GM10266 (cell line): ENCODE measurements around the gene GBX2.
"Not testable (repeated sequence)": the region's sequence is repeated elsewhere in the genome, so short reads cannot be mapped to it uniquely, and the experiment has no call there.

Experiments
- DNase-seq: peaks from one replicate; pipeline ENCODE4 v3.0.0; 2012; ENCODE audit errors: extremely low spot score
- CTCF ChIP-seq: IDR thresholded peaks from 2 replicates; pipeline ENCODE4 v1.5.1; 2012; ENCODE audit warnings: mild to moderate bottlenecking, low read depth; ENCODE audit not compliant: control insufficient read depth, insufficient read depth; ENCODE audit errors: missing control alignments

The GBX2 gene

DNA sequence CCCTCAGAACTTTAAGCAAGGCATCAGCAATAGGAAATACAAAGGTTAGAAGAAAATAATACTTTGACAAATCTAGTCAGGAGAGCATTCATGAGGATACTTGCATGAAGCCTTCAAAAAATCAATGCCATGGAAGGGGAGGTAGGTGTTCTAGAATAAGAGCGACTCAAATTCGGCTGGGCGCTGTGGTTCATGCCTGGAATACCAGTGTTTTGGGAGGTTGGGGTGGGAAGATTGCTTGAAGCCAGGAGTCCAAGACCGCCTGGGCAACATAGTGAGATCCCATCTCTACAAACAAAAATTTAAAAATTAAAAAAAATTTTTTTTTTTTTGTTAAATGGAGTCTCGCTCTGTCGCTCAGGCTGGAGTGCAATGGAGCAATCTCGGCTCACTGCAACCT lies 21.8 kb downstream of the GBX2 start:
- no peak for TF ChIP-seq CTCF
- no peak for DNase-seq

GRCh38 chr2:236143811-236144210 lies 24.4 kb downstream of the GBX2 start:
- DNase-seq: no peak
- no peak for TF ChIP-seq CTCF

DNA sequence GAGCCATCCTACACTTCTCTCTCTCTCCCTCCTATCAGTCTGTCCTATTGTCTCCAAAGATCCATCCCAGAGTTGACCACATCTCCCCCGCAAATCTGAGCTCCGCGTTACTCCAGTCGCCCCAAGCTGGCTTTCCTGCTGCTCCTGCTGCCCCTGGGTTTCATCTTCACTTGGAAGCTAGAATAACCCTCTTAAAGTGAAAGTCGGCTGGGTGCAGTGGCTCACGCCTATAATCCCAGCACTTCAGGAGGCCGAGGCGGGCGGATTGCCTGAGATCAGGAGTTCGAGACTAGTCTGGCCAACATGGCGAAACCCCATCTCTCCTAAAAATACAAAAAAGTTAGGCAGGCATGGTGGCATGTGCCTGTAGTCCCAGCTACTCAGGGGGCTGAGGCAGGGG lies 26.6 kb downstream of the GBX2 start:
- DNase-seq: not testable (repeated sequence)

DNA sequence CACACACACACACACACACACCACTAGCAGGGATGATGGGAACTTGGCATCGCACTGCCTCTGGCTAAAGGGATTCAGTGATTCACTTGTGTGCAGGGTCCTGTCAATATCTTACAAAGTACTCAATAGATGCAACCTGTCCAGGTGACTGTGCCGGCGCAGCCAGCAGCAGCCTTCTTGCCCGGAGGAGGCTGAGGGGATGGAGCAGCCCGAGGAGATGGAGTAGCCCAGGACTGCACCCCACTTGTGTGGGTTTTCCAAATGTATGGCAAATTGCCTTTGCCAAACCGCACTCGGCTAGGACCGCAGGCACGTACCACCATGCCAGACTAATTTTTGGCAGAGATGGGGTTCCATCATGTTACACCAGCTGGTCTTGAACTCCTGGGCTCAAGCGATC lies 31.1 kb downstream of the GBX2 start:
- TF ChIP-seq CTCF: no peak

GRCh38 chr2:236136538-236136937 lies 31.6 kb downstream of the GBX2 start:
- no peak for DNase-seq
- no peak for TF ChIP-seq CTCF

More for the DNA sequence above, 31.1 kb downstream of the GBX2 start:
- no peak for DNase-seq

DNA sequence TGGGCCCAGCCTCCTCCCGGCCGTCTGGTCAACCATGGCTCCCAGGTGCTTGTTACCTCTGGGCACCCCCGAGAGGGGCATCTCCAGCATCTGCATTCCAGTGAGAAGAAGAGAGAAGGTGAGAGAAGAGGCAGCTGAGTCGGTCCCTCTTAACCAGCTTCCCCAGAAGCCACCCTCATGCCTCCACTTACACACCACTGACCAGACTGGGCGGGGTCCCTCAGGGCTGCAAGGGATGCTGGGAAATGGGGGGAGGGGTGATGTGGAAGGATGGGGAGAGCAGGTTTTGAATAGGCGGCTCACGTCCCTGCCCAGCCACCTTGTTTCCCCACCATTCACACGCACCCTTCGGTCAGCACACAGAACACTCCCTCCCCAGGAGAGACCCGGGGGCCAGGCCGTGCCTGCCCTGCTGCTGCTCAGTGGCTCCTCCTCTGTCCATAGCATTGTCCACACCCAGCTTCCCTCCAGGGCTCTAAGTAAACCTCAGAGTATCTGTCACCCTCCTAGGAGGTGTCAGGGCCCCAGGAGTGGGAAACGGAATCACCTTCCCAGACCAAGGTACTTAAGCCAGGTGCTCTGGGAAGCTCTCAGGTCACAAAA lies 34.7 kb downstream of the GBX2 start:
- no peak for DNase-seq
- TF ChIP-seq CTCF: no peak

GRCh38 chr2:236131073-236131692 lies 37.0 kb downstream of the GBX2 start:
- TF ChIP-seq CTCF: no peak
- peak; percentile 64 for DNase-seq

GRCh38 chr2:236130349-236130998 lies 37.7 kb downstream of the GBX2 start:
- TF ChIP-seq CTCF: no peak
- no peak for DNase-seq
